Esophagus squamous epithelium (tissue), 5 donors: ENCODE results near the gene SELENOP. TPM values are rescaled to one million over a fixed set of nuclear protein-coding genes. Genes with fewer than 3 reads are reported as not detected.

Source experiments
- DNase-seq: peaks from one replicate; lab custom pipeline; 2025; lab: John Stamatoyannopoulos, UW
- H3K27ac ChIP-seq, 4 donors: fragments of 200-600 bp; sonication (generic); one replicate each; pipeline ENCODE4 v1.5.1; 2016 to 2019; ENCODE audit warnings: mild to moderate bottlenecking in 1 of 4
- H3K27me3 ChIP-seq, 4 donors: fragments of 200-600 bp; sonication (generic); 1 replicate in 3 of 4; 2 replicates in 1 of 4; pipeline versions ENCODE4 v1.5.1 to v1.6.0; 2017 to 2021; ENCODE audit warnings: antibody characterized with exemption in 1 of 4
- H3K36me3 ChIP-seq, 3 donors: fragments of 200-600 bp; sonication (generic); one replicate each; pipeline ENCODE4 v1.5.1; 2016 to 2019
- H3K4me1 ChIP-seq, 3 donors: fragments of 200-600 bp; sonication (generic); one replicate each; pipeline ENCODE4 v1.5.1; 2017 to 2019
- H3K4me3 ChIP-seq, 4 donors: fragments of 200-600 bp; sonication (generic); 1 replicate in 3 of 4; 2 replicates in 1 of 4; pipeline ENCODE4 v1.5.1; 2016 to 2019; ENCODE audit warnings: mild to moderate bottlenecking in 2 of 4, moderate library complexity in 1 of 4
- H3K9me3 ChIP-seq, 3 donors: fragments of 200-600 bp; sonication (generic); one replicate each; pipeline ENCODE4 v1.5.1; 2016 to 2019
- POLR2A ChIP-seq, 4 donors: fragments of 450-650 bp; IDR thresholded peaks; one replicate each; pipeline ENCODE4 v1.6.1; 2017; ENCODE audit warnings: antibody characterized with exemption in 4 of 4, mild to moderate bottlenecking in 4 of 4, moderate library complexity in 3 of 4
- WGBS, 2 donors: methylation state at CpG; one replicate each; pipeline ENCODE4 v1.1.5; 2018; 5-methylcytosine and 5-hydroxymethylcytosine counted together
- intact Hi-C: fragments of 100-400 bp; cut with DNase I; formaldehyde crosslinking; loops from one replicate; pipeline ENCODE4 v1.15.0; 2022
- total RNA-seq, 4 donors: library from RNA; depleted of rRNA; stranded (reverse); fragments of >200 nt; gene quantifications; one replicate each; pipeline ENCODE4 v1.1.0, GENCODE V29; 2016
- TF ChIP-seq, protein P1 (sequence below), 6 experiments: fragments of 450-650 bp in 4 of 6; fragments of 200-600 bp in 2 of 6; sonication (generic) in 2 of 6; IDR thresholded peaks; one replicate each; pipeline ENCODE4 v1.5.1; 2016 to 2019; ENCODE audit warnings: antibody characterized with exemption in 6 of 6, mild to moderate bottlenecking in 4 of 6, moderate library complexity in 4 of 6
- donor health status: DM: yes; HTN: yes; CAD: no.

Gene SELENOP
- total RNA-seq, 4 donors from 2014 or later = 74.7 to 381 (median 211) TPM

- Histone ChIP-seq H3K9me3 (no peaks in the 10 kb centered on the region), H3K4me1 (peaks cover 0 to 38% (median 9%) of the 10 kb centered on the region in 3 donors), H3K27me3 (no peaks in the 10 kb centered on the region), H3K27ac (no peak overlapping the region), H3K36me3 (peaks cover 0 to 84% (median 11%) of the 10 kb centered on the region in 3 donors), H3K4me3 (no peak overlapping the region)
- no peak for TF ChIP-seq POLR2A (IDR thresholded peaks at IDR 0.05)
- TF ChIP-seq, protein P1, sequence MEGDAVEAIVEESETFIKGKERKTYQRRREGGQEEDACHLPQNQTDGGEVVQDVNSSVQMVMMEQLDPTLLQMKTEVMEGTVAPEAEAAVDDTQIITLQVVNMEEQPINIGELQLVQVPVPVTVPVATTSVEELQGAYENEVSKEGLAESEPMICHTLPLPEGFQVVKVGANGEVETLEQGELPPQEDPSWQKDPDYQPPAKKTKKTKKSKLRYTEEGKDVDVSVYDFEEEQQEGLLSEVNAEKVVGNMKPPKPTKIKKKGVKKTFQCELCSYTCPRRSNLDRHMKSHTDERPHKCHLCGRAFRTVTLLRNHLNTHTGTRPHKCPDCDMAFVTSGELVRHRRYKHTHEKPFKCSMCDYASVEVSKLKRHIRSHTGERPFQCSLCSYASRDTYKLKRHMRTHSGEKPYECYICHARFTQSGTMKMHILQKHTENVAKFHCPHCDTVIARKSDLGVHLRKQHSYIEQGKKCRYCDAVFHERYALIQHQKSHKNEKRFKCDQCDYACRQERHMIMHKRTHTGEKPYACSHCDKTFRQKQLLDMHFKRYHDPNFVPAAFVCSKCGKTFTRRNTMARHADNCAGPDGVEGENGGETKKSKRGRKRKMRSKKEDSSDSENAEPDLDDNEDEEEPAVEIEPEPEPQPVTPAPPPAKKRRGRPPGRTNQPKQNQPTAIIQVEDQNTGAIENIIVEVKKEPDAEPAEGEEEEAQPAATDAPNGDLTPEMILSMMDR (IDR thresholded peaks at IDR 0.05) = no peak
- 89 to 96% methylated on average over 4 of the region's 4 CpGs for WGBS, 2 donors
- DNase-seq = no peak
- intact Hi-C loops = no loop called here
Observed at GRCh38 chr5:42804717-42805339, 6.9 kb downstream of the SELENOP start.

- WGBS, 2 donors = 84 to 91% methylated on average over 6 of the region's 6 CpGs
- H3K9me3 ChIP-seq = no peaks in the 10 kb centered on the region
- peaks cover 0 to 7% (median 0%) of the 10 kb centered on the region in 3 donors for H3K4me1 ChIP-seq
- H3K27me3 ChIP-seq = no peaks in the 10 kb centered on the region
- H3K27ac ChIP-seq = no peak overlapping the region
- TF ChIP-seq, protein P1 (IDR thresholded peaks at IDR 0.05) = no peak
- TF ChIP-seq POLR2A (IDR thresholded peaks at IDR 0.05) = no peak
- intact Hi-C loops = no loop called here
- no peak for DNase-seq
- no peak overlapping the region for H3K4me3 ChIP-seq
- H3K36me3 ChIP-seq = peaks cover 0 to 71% (median 11%) of the 10 kb centered on the region in 3 donors
Observed at GRCh38 chr5:42801516-42802166, 10.1 kb downstream of the SELENOP start.

DNA sequence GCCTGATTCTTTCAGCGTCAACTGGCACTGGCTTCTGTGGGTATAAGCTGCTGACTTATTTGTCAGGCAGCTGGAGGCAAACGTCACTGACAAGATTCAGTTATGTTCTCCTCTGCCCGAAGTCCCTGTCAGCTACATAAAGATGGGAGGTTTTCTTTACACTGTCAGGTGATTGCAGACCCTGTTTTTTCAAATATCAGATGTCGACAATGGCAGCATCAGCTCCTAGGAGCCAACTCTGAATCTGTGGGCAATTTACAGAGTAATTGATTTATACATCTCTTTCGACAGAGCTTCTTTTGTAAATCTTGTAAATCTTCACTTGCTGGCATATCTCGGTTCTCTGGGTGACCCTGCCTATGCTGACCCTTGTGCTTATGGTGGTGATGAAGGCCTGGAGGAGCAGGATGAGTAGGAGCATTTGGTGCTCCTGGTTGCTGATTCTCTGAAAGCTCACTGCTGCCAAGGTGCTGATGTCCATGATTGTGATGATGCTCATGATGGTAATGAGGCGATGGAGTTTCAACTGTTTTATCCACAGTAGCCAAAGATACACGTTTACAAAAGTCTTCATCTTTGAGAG, 10.9 kb downstream of the SELENOP start:
- H3K4me1 ChIP-seq = peaks cover 0 to 7% (median 0%) of the 10 kb centered on the region in 3 donors
- WGBS, 2 donors = 80 to 85% methylated on average over 8 of the region's 8 CpGs
- no peak for TF ChIP-seq POLR2A (IDR thresholded peaks at IDR 0.05)
- TF ChIP-seq, protein P1 (IDR thresholded peaks at IDR 0.05) = no peak
- no peak overlapping the region for H3K4me3 ChIP-seq
- H3K36me3 ChIP-seq = peaks cover 0 to 63% (median 6%) of the 10 kb centered on the region in 3 donors
- no peak for DNase-seq
- H3K9me3 ChIP-seq = no peaks in the 10 kb centered on the region
- no peaks in the 10 kb centered on the region for H3K27me3 ChIP-seq
- no peak overlapping the region for H3K27ac ChIP-seq
- intact Hi-C loops = no loop called here

DNA sequence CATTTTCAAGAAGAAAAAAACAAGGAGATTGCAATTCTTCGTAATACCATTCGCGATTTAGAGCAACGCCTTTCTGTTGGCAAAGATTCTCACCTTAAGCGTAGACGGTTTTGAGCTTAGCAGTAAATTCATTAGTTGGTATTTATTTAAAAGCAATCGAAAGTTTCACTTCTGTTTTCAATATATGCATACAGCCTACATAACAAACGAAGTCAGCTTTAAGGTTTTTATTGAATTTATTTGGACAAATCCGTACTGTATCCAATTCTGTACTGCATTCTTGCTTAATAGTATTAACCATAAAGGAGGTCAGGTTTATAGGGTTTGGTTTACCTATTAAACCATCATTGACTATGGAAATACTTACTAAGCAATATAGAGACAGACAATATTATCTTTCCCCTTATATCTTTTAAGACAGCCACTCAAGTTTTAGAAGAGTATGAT, 12.0 kb downstream of the SELENOP start:
- Histone ChIP-seq H3K27ac (no peak overlapping the region), H3K4me1 (no peaks in the 10 kb centered on the region), H3K36me3 (peaks cover 0 to 52% (median 6%) of the 10 kb centered on the region in 3 donors), H3K4me3 (no peak overlapping the region), H3K27me3 (no peaks in the 10 kb centered on the region), H3K9me3 (no peaks in the 10 kb centered on the region)
- intact Hi-C loops = no loop called here
- no peak for TF ChIP-seq POLR2A (IDR thresholded peaks at IDR 0.05)
- TF ChIP-seq, protein P1 (IDR thresholded peaks at IDR 0.05) = no peak
- DNase-seq = no peak
- WGBS, 2 donors = 81 to 89% methylated on average over 9 of the region's 9 CpGs

DNA sequence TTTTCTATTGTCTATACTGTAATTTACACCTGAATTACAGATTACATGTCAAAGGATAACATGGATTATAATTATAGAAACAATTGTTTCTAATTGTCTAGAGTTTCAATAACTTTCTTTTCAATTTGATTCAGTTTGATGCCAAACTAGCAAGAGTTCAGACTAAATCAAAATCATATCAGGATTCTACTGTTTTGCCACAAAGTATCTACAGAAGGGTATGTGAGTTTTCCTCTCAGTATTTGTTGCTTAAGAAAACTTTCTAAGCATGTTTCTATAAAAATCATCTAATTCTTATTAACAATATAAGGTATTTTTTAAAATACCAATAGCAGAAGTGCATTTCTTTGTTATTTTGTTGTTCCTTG, 12.5 kb downstream of the SELENOP start:
- H3K27me3 ChIP-seq = no peaks in the 10 kb centered on the region
- no peak for TF ChIP-seq POLR2A (IDR thresholded peaks at IDR 0.05)
- TF ChIP-seq, protein P1 (IDR thresholded peaks at IDR 0.05) = no peak
- intact Hi-C loops = no loop called here
- DNase-seq = no peak
- H3K36me3 ChIP-seq = peaks cover 0 to 47% (median 6%) of the 10 kb centered on the region in 3 donors
- no peaks in the 10 kb centered on the region for H3K4me1 ChIP-seq
- H3K4me3 ChIP-seq = no peak overlapping the region
- no peaks in the 10 kb centered on the region for H3K9me3 ChIP-seq
- no peak overlapping the region for H3K27ac ChIP-seq
